Activated CD4-positive, alpha-beta T cell treated with anti-CD3 and anti-CD28 coated beads, Interleukin-2, amount 50 U/mL, for 24 hours (primary cell): ENCODE data around the gene VPS35L.
A peak's percentile ranks its signal among the peaks of the same experiment; 100 is the strongest.
"Not testable (repeated sequence)": the region's sequence is repeated elsewhere in the genome, so short reads cannot be mapped to it uniquely, and the experiment has no call there.

Source experiments
- DNase-seq, 2 donors: peaks; one replicate each; pipeline ENCODE4 v3.0.0-alpha.2; 2020; ENCODE audit warnings: low read depth in 1 of 2, low spot score in 1 of 2

Gene VPS35L

DNA sequence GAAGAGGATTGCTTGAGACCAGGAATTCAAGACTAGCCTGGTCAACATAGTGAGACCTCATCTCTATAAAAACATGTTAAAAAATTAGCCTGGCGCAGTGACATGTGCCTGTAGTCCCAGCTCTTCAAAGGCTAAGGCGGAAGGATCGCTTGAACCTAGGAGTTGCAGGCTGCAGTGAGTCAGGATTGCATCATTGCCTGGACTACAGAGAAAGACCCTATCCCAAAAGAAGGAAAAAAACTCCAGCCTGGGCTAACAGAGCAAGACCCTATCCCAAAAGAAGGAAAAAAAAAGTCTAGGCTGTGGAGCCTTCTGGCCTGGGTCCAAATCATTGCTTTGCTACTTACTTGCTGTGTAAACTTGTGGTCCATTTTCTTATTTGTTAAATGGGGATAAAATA lies 26.8 kb upstream of the VPS35L start:
- no peak for DNase-seq

GRCh38 chr16:19532601-19533000 lies 22.9 kb upstream of the VPS35L start:
- DNase-seq: no peak

DNA sequence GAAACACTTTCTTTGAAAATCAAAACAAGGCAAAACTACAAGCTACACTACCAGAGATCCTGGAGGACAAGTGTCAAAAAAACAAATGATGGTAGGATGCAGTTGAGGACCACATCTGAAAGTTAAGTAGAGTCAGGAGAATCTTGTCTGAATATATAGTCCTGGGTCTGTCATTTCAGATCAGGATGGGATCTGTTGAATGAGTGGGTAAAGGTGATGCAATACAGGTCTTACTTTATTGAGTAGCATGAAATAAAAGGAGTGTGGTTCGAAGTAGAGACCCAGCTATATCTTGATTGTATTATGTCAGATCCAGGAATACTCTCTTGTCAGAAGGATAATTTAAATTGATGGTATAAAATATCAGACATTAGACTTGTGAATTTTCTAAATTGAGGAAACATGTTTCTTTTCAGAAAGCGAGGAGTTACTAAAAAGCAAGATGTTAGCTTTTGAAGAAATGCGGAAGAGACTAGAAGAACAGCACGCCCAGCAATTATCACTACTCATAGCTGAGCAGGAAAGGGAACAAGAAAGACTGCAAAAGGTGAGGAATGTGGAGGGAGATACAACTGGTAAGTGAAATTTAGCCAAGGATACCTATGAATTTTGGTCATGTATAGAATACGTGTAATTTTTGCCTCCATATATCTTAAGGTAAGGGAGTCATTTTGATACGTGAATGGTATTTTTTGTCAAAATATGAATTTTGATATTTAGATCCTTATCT lies 15.1 kb upstream of the VPS35L start:
- DNase-seq: no peak

- DNase-seq: no peak
Measured at GRCh38 chr16:19542138-19542821, 13.2 kb upstream of the VPS35L start.

DNA sequence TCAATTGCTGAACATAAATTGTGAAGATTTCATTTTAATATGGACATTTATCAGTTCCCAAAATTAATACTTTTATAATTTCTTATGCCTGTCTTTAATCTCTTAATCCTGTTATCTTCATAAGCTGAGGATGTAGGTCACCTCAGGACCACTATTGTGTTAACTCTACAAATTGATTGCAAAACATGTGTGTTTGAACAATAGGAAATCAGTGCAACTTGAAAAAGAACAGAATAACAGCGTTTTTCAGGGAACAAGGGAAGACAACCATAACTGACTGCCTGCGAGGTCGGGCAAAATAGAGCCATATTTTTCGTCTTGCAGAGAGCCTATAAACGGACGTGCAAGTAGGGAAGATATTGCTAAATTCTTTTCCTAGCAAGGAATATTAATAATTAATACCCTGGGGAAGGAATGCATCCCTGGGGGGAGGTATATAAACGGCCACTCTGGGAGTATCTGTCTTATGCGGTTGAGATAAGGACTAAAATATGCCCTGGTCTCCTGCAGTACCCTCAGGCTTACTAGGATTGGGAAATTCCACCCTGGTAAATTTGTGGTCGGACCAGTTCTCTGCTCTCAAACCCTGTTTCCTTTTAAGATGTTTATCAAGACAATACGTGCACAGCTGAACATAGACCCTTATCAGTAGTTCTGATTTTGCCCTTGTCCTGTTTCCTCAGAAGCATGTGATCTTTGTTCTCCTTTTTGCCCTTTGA lies 12.1 kb upstream of the VPS35L start:
- not testable (repeated sequence) for DNase-seq

GRCh38 chr16:19548144-19548543 lies 7.4 kb upstream of the VPS35L start:
- DNase-seq: no peak

DNA sequence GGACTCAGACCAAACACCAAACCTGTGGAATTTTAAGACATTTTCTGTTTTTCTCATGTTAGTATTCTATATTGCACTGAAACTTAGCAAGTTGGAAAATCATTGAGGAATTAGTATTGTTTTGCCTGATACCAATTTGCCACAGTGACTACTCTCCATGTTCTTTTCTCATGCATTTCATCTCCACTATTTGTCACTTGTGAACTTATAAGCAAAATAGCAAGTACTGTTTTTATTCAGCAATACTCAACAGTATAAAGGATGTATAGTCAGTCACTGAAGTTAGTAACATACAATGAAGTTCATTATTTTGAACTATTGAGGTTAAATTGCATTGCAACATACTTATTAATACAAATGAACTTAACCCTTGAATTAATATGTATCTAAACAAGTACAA lies 5.8 kb upstream of the VPS35L start:
- DNase-seq: no peak

- no peak for DNase-seq
Measured at GRCh38 chr16:19555938-19556771, 652 bp downstream of the VPS35L start.

GRCh38 chr16:19559242-19559910 lies 3.9 kb downstream of the VPS35L start:
- DNase-seq: peak in 1 of 2 donors; percentile 37

- DNase-seq: no peak
Measured at GRCh38 chr16:19560078-19560477, 4.6 kb downstream of the VPS35L start.

DNA sequence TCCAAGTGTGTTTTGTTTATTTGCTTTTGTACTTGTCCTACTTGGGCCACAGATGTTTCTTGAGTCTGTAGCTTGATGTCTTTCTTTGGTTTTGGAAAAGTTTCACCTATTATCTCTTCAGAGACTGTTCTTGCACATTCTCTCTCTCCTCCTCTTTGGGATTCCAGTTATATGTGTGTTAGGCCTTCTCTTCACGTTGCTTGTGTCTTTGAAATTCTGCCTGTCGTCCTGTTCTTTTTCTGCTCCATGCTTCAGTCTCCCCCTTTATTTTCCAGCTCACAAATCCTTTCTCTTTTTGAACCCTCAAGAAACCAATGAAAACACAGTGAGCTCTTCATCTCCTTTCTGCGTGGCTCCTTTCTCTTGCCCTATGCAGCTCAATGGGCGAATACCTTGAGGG lies 7.9 kb downstream of the VPS35L start:
- no peak for DNase-seq

GRCh38 chr16:19566362-19566761 lies 10.9 kb downstream of the VPS35L start:
- DNase-seq: no peak

GRCh38 chr16:19567560-19567959 lies 12.1 kb downstream of the VPS35L start:
- DNase-seq: no peak

DNA sequence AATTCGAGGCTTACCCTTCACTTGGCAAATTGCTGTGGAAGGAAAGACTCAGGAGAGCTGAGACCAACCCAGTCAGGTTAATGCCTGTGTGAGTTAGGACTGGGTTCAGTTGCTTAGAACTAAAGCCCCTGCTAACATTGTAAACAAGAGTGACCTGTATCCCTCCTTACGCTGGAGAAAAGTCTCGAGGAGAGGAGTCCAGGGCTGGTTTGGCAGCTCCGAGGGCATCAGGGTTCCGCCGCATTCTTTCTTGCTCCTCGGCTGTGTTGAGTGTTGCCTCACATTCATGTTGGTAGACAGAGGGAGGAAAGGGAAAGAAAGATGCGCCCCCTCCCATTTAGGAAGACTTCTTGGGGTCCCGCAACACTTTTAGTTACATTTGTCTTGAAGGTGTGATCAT lies 18.5 kb downstream of the VPS35L start:
- no peak for DNase-seq

DNA sequence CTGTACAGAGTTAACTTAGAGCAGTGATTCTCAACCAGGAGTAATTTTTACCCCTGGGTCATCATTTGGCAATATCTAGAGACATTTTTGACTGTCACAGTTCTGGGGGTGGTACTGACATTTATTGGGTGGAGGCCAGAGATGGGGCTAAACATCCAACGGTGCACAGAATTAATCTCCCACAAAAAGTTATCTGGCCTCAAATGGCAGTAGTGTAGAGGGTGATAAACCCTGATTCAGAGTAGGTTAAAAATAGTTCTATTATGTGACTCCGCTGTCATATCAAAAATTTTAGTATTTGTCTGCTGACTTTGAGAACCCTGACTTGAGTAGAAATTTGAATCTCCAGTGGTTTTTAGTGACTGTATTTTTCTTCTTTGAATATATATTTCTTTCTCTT lies 19.1 kb downstream of the VPS35L start:
- DNase-seq: no peak

- DNase-seq: no peak
Measured at GRCh38 chr16:19578378-19578971, 23.0 kb downstream of the VPS35L start.

- no peak for DNase-seq
Measured at GRCh38 chr16:19582050-19582831, 26.7 kb downstream of the VPS35L start.

DNA sequence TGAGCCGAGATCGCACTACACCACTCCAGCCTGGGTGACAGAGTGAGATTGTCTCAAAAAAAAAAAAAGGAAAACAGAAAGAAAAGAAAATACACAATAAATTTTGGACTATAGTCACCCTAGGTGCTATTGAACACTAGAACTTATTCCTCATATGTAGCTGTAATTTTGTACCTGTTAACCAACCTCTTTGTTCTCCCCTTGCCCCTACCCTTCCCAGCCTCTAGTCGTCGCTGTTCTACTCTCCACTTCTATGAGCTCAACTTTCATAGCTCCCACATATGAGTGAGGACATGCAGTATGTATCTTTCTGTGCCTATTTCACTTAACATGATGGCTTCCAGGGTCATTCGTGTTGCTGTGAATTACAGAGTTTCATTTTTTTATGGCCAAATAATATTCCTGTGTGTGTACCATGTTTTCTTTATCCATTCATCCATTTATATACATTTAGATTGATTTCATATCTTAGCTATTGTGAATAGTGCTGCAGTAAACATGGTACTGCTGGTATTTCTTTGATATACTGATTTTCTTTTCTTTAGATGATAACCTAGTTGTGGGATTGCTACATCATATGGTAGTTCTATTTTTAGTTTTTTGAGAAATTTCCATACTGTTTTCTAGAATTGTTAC lies 28.3 kb downstream of the VPS35L start:
- no peak for DNase-seq

DNA sequence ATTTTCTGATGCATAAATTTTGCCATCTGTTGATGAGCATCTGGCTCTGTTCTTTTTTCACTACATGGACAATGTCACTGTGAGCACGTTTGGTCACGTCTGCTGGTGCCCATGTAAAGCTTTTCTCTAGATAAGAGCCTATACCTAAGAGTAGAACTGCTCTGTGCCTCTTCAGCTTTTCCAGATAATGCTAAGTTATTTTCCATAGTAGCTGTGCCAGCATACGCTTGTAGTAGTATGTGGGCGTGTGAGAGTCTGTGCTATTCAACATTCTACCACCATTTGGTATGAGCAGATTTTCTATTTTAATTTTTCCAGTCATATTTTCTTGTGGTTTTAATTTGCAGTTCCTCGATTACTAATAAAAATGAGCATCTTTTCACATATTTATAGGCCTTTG lies 33.2 kb downstream of the VPS35L start:
- DNase-seq: peak in 1 of 2 donors; percentile 4
